ENCODE results near the gene MAGEF1.
"Not testable (repeated sequence)": the region's sequence is repeated elsewhere in the genome, so short reads cannot be mapped to it uniquely, and the experiment has no call there.

Gene MAGEF1

DNA sequence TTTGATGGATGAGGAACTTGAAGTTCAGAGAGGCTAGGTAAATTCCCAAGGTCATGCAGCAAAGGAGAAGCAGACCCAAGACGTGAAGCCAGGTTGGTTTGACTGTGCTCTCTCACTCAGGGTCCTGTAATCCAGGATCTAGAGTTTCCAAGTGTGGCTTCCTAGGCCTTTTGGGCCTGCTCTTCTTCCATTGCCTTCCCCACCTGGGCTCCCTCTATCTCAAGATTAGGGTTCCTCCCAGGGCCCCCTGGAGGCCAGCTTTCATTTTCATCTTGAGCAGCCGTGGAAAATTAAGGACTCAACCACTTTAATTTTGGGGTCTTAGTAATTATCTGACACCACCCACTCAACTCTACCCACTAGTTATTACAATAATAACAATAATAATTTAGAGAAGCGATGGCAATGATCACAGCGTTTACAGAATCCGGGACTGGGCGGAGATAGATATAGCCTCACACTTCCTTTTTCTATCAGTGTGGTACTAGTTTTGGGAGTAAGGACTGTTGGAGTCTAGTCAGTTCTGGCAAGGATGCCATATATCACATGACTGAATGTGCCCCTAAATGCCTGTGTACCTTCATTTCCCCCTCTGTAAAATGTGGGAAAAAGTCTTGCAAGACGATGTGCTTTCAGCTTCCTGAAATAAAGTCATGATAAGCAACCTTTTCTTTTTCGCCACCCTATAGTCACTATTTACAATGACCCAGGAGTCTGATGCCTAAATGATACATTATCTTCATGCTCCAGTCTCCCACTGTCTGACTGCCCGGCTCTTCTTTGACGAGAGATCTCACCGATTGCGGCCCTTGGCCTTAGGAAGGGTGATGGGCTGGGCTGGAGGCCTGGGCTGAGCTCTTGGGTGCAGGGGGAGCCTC lies 30.2 kb upstream of the MAGEF1 start:
- DNase-seq = no peak

DNA sequence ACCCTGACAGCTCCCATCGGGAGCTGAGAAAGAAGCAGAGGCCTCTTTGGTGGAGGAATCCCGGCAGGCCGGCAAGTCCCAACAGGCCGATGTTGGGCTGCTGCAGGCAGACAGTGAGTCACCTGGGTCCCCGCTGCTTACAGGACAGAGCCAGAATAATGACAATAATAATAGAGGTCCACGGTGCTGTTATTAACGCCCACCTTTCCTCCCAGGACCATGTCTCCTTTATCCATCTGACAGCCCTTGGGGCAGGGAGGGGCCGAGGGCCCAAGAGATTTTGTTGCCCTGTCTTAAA lies 29.3 kb upstream of the MAGEF1 start:
- DNase-seq = no peak

DNA sequence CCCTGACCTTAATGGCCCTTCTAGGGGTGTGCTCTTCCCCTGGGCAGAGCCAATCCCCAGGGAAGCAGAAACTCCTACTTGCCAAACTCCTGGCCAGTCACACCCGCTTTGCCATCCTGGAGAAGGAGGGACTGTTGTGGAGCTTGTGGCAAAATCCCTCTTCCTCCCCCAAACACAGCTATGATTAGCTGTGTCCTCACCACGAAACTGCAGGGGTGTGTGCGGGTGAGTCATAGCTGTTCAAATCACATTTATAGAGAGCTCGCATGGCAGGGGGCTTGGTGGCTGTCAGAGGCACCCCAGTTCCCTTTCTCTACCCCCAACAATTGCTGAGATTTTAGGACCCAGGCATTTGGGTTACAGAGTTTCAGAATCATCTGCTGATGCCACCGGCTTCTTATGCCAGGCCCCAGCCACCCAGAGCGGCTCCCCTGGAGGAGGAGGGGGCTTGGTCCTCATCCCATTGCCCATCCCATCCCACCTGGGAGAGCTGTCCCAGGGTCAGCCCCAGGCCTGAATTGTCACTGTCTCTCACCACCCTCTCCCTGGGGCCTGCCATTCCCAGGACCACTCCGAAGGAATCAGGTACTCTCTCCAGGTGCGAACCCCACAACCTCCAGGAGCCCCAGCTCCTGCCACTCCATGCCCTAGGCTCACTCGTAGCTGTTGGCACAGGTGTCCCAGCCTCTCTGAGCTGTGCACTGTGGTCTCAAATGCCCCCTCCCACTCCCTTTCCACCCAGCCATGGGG lies 28.8 kb upstream of the MAGEF1 start:
- DNase-seq = no peak

DNA sequence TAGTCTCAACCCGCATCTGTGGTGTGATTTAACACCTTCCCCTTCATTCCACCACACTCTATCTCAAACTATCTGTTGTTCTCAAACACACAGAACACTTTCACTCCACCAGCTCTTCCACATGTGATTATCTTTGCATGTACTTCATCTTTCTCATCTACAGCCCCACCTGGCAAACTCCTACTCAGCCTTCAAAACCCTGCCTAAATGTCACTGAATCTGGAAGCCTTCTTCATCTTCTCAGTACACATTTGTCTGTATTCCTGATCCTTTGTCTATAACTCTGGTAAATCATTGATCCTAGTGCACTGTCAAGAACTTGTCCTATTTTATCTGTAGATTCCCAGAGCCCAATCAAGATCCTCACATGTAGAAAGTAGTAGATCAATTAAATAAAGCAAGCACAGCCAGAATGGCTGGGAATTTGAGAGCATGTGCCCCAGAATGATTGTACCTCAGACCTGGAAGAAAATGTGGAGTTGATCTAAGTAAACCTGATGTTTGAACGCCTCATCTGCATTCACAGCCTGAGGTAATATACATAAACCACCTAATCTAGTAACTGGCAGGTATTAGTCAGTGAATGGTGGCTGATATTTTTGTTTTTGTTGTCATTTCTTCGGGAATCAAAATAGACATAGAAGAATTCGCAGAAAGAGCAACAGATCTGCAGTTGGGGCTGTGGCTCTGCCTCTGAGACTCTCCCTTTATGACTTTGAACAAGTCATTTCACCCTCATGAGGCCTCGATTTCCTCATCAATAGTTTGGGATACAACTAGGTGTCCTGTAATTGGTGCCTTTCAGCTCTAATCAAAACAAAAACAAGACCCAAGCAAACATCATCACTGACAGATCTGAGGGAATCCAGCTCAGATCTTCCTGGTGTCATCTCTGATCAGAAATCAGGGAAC lies 28.0 kb upstream of the MAGEF1 start:
- no peak for DNase-seq

DNA sequence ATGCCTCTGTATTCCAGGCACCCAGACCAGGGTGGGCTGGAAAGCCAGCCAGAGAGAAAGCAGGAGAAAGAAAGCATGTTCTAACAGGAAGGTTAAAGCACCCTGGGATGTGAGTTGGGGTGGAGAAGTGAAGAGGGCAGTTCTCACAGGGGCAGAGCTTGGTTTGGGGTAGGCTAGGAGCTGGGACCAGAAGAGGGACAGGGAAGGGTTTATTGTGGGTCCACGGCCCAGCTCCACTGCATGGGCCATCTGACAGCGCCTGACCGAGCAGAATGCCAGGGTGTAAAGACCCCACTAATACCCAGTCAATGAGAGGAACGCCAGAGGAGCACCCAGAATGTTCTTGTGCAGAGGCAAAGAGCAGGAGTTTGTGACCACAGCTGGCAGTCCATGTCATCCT lies 27.1 kb upstream of the MAGEF1 start:
- DNase-seq = no peak

DNA sequence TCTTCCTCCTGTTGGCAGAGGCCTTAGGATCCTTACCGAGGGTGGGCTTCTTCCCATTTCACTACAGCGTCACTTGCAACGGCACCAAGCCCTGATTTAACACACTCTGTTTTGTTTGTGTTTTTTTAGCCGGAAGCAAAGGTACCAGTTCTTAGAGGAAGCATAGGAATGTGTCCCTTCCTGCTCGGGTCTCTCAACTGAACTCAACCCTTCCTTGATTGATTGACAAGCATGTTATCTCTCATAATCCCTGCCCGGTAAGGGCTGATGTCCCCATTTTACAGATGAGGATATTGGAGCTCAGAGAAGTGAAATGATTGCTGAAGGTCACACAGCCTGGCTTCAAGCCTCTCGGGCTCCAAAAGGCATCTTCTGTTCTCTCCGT lies 26.6 kb upstream of the MAGEF1 start:
- no peak for DNase-seq

DNA sequence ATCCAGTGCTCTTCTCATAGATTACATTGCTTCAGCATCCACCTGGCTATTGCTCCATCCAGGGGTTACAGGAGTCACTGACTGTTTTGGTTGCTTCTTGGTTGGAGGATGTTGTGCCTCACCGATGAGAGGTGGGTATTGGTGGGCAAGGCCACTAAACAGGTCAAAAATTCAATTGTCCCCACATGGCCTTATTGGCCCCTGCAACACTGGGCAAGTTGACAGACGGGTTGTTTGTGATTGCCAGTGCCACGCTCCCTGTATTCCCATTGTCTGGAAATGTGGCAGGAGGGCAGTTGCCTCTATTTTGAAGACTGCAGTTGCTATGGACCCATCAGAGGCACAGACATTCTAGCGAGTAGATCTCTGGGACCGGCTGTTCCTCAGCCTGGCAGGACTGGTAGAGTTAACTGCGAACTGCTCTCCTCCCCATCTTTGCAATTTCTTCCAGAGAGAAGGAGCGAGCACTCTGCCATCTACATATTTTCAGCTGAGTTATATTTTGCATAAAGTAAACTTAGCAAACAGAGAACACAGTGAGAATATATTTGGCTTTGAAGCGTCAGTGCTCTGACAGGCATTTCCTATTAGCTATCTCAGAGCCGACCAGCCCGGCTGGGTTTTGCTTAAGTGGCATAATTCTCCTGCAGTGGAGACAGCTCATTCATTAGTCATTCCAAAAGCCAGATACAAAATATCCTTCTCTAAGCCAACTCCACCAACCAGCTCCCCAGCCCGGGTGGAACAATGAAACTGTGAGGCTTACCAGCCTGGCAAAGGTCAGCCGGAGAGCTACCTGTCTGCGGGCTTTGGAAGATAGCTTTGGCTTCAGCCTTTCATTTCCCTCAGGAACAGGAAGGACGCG lies 26.0 kb upstream of the MAGEF1 start:
- no peak for DNase-seq

DNA sequence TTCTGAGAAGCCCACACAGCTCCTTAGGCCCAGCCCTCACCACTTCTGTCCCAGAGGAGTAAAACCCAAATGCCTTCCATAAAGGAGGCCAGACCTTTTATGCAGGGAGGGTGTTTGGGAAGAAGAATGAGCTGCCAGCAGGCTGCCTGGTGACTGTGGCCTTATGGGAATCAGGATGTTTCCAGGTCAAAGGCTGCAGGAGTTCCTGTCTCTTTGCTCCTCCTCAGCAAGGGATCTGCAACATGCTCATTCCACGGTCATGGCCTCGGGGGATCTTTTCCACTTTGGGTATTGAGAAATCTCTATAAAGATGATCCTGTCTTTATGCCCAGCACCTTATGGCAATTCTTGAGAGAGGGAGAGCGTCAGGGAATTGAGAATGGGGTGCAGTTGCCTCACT lies 25.2 kb upstream of the MAGEF1 start:
- no peak for DNase-seq

DNA sequence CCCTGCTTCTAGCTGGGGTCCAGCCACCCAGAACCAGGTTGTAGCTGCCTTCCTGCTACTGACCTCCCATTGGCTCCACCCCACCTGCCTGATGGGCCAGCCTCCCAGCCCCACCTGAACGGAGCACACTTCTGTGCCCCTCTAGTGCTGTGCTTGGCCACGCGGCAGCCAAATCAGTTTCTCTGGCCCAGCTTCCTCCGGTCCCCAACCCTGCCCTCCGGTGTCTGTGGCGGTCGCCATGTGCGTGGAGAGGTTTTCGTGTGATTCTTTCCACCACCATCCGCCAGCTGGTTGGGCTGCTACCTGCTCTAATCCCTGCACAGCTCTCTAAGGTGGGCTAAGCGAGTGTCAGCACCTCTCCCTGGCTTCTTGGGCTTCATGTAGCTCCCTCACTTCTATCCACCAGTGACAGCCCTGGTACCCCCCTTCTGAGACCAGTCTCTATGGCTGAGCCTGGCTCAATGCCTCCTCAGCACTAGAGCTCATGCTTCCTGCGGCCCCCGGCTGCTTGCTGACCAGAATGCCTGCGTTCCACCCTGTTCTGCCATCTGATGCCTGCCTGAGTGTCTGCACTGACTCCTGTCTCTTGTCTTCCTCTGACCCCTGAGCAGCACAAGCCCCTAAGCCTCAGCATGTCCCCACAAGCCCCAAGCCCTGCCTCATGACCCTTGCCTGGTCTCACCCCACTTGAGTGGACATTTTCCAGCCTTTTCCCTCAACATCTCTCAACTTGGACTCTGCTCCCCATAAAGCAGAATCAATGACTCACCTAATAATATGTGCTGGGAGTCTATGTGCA lies 23.2 kb upstream of the MAGEF1 start:
- no peak for DNase-seq

DNA sequence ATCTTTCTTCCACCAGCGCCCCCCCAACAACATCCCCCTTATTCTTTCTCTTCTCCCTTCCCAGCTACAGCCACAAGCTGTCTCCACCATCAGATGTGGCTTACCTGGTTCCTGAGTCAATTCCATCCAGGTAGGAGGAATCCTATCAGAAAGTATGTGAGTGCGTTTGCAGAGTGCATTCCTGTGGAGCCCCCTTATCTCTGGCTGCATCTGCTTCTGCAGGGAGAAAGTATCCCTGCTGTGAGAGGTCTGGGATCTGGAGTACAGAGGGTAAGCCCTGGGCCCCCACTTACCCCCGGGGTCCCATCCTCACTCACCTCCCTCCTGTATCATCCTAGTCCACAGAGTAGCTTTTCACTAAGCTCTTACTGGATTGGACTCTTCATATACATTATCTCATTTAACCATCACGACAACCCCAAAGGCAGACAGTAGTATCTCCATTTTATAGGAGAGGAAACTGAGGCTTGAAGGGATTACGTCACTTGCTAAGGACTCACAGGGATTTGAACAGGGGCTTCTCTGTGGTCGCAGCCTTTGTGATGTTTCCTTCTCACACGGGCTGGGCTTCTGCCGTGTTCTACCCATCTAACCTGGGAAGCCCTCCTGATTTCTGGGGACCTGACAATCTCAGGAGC lies 22.2 kb upstream of the MAGEF1 start:
- no peak for DNase-seq

DNA sequence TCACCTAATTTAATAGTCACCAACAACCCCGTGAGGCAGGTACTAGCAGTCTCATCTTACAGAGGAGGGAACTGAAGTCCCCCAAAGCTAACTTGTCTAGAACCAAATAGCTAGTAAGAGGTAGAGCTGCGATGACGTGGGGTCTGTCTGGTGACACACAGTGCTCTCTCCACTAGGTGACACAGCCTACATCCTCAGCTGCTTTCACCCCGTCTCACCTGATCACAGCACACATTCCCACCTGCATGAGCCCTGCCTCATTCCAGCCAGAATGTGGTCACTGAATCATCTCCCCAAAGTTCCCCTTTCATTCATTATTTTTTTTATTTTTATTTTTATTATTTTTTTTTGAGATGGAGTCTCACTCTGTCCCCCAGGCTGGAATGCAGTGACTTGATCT lies 21.3 kb upstream of the MAGEF1 start:
- DNase-seq = no peak

DNA sequence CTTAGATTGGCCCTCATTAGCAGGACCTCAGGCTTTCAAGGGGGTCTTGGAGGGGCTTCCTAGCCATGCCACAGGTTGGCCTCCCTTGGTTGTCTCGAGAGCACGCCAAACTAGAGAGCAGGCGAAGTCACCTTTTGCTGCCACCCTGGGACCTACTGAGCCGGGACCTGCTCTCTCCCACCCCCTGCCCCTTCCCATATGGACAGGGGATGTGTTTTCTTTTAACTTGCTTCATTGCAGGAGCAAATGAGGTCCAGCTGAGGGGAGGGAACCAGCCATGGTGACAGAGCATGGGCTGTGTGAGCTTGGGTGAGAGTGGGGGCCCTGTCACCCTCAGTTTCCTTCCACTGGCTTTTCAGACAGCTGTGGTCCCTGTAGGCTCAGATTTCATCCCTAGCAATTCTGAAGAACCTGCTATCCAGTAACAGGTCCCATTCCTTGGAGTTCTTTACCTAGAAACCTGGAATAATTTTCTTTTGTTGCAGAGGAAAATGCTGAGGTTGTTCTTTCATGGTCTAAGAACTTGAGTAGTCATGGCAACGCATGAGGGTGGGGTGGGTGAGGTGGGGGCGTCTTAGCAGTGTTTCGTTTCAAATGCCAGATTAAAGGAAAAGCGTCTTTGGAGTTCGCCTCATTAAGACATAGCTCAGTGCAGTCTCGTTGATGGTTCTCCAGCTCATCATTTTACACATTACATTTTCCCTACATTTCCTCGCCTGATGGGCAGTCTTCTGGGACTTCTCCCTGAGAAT lies 20.1 kb upstream of the MAGEF1 start:
- no peak for DNase-seq

DNA sequence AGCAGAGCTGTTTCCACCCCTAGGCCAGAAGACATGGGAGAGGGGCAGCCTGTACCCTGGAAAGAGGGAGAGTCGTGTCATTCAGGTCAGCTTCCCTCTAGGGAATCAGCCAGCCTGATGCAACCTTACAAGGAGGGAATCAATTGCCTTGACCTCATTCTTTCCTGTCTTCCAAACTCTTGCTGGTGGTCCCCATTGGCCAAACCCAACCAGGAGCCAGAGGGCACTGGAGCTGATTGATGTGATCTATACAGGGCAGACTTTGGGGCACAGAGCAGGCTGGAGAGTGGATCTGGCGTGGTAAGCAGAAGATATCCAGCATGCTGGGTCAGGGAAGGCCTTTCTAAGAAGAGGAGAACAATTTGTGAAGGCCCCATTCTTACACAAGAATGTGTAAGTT lies 19.1 kb upstream of the MAGEF1 start:
- no peak for DNase-seq

DNA sequence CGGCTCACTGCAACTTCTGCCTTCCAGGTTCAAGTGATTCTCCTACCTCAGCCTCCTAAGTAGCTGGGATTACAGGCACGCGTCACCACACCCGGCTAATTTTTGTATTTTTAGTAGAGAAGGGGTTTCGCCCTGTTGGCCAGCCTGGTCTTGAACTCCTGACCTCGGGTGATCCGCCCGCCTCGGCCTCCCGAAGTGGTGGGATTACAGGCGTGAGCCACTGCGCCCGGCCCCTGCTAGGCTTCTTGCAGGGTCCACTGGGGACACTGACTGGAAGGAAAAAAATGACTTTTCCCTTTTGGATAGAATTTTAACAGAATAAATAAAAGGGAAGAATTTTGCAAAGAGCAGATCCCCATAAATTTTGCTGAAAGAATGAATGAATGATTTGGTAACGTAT lies 17.3 kb upstream of the MAGEF1 start:
- not testable (repeated sequence) for DNase-seq

DNA sequence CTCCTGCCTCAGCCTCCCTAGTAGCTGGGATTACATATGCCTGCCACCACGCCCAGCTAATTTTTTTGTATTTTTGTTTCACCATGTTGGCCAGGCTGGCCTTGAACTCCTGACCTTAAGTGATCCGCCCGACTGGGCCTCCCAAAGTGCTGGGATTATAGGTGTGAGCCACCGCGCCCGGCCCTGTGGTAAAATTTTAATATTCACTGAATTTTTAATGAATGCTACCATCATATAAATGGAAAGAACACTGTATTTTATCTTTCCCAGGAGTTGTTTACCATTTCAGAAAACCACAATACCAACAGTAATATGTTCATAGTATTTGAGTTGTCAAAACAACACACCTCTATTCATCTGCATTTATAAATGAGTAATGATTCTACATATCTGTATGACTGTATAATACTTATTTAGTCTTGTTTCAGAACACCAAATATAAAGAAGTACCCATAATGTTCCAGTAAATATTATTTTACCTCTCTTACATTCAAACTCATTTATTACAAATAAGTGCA lies 16.2 kb upstream of the MAGEF1 start:
- DNase-seq = no peak

DNA sequence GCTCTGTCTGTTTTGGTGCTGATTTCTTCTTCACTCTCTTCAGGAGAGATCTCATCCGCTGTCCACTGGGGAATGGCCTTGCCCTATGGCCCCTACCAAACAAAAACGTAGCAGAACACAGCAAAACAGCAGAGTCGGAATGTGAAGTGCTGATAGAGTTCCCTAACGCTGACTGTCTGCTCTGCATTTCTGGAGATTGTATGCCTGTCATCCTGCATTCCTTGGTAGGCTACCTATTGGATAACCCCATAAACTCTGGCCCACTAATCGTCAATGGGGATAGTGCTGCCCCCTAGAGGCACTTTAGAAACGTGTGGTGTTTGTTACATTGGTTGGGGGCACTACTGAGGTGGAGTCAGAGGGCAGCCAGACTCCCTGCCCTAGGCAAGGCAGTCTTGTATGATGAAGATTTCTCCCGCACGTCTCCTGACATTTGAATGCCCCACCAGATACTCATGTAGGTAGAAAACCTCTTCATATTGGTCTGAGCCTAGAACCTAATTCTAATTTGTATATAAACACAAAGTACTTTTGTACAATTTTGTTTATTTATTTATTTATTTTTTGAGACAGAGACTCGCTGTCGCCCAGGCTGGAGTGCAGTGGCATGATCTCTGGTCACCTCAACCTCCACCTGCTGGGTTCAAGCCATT lies 15.6 kb upstream of the MAGEF1 start:
- DNase-seq = peak; percentile 88

DNA sequence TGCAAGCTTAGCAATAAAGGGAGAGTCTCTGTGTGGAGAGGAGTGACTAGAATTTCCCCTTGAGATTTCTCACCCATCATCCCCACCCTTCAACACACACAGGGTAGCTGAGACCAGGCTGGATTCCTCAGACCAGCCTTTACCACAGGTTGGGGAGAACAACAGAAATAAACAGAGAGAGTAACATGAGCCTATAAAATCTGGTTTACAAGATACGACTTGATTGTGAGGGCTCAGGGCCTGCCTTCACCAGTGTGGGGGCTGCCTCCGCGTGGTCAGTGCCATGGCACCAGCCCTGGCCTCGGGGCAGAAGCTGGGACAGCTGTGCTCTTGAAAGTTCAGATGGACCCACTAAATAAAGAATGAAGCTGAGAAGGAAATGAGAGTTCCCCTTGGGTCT lies 14.6 kb upstream of the MAGEF1 start:
- DNase-seq = no peak

DNA sequence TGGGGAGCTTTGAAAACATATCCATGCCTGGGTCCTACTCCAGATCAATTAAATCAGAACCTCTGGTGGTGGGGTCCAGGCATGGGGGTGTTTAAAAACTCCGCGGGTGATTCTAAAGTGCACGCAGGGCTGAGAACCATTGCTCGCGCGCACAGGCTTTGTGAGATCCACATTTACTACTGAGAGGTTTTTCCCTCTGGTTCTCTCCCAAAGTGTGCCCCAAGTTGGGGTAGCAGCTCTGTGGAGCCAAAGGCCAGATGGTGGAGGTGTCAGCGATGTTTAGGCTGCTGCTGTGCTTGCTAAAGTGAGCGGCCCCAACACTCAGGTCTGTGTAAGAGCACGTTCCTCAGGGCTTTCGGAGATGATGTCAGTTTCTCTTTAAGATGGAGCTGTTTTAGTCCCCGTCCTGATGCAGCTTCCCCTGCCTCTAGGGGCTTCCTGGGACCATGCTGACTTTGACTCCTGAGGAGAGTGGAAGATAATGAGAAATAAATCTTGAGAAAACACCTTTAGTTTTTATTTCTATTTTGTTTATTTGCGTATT lies 13.4 kb upstream of the MAGEF1 start:
- DNase-seq = no peak

DNA sequence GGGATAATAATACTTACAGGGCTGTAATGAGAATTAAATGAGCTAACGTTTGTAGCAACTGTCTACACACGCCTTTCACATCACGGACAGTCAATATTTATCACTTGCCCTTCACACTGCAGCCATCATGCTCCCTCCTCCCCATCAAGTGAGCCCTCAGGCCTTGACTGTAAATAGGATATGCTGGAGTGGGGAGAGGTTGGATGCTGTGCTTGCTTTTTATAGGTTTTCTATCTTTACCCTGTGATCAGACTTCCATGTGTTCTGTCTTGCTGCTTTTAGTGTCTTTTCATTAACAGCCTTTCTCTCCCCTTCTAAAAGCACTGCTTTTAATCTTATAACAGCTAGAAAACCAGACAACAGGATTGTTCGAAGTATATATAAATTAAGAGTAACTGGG lies 12.8 kb upstream of the MAGEF1 start:
- no peak for DNase-seq

All from NCI-H1105 treated with DMSO at 0.1 percent for 48 hours (cell line).